ENCODE data around the gene HDGF. TPM values are rescaled to one million over a fixed set of nuclear protein-coding genes. Genes with fewer than 3 reads are reported as not detected.

HDGF gene
- total RNA-seq (100 to 1,000 TPM in 4 of 7 donors, 10 to 100 TPM in 3; 80.9 to 143 (median 110) TPM), polyA plus RNA-seq (100 to 1,000 TPM in 1 of 3 donors, 10 to 100 TPM in 2; 48.8 to 100 (median 66.0) TPM)
- long read RNA-seq, donor 1, transcript HDGF-201 (6 exons, 2,380 nt) = major isoform, 25 of 45 reads
- long read RNA-seq, donor 1, partial matches to known transcripts = 18 of 45 reads
- long read RNA-seq, donor 1, other reads (novel, unspliced or antisense) = 0 of 45 reads
- long read RNA-seq, donor 2, transcript HDGF-201 (6 exons, 2,380 nt) = major isoform, 28 of 87 reads
- long read RNA-seq, donor 2, partial matches to known transcripts = 43 of 87 reads
- long read RNA-seq, donor 2, other reads (novel, unspliced or antisense) = 11 of 87 reads

- TF ChIP-seq POLR2AphosphoS5 (IDR thresholded peaks at IDR 0.05) (no peak), CTCF (IDR thresholded peaks at IDR 0.05 in 8 of 11, conservative IDR thresholded peaks at IDR 0.05 in 3 of 11) (peak in 1 of 11 experiments; percentile 6)
- no peak for DNase-seq
- Histone ChIP-seq H3K36me3 (no peaks in the 10 kb centered on the region), H3K9me3 (no peaks in the 10 kb centered on the region), H3K27me3 (replicated peaks in 1 of 7) (no peaks in the 10 kb centered on the region), H3K4me3 (peak within 1 kb of the TSS; percentile 47 to 99 (median 94)), H3K4me1 (peaks cover 46 to 81% (median 57%) of the 10 kb centered on the region in 6 donors), H3K27ac (peak within 1 kb of the TSS; percentile 87 to 97 (median 94))
- WGBS, 5 donors = 0 to 1% (median 0%) methylated on average over 11 to 48 of the region's 48 CpGs
- intact Hi-C loops (cut with DNase I; ENCODE audit: low total_unique reads) = no loop called here
These were observed at the start of gene HDGF for GRCh38 chr1:156751451-156751756. Gene HDGF, minus strand, starts transcription at chr1:156751675. Its CDS starts 246 bp downstream, at chr1:156751429.

DNA sequence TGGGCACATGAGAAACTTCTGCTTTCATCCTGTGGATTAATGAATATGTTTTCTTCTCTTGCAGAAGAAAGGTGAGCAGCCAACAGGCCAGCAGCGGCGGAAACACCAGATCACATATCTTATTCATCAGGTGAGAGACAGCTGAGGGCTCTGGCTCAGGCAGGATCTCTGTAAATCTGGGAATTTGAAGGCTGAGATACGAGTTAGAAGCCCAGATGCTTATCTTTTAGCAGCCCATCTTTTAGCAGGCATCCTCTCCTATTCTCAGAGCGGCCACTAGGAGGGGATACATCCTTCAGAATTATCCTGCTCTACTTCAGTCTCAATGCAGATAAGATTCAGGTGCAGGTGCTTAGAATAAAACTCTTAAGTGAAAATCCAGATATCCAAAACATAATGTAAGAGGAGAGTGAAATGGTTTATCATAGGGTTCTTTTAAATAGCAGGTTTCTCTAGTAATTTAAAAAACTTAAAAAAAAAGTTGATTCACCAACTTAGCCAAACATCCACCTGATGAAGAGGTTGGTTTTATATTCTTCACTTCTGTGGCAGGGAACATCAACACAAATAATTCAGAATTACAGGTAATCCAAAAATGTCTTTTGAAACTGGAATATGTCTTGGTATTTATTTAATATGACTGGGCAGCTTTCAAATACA lies 45.9 kb upstream of the HDGF start:
- Histone ChIP-seq H3K4me1 (peaks cover 0 to 37% (median 16%) of the 10 kb centered on the region in 6 donors), H3K36me3 (peaks cover 2 to 100% (median 87%) of the 10 kb centered on the region in 6 donors), H3K27me3 (replicated peaks in 1 of 7) (no peaks in the 10 kb centered on the region), H3K4me3 (no peak overlapping the region), H3K9me3 (no peaks in the 10 kb centered on the region), H3K27ac (peak overlapping the region in 3 of 8 donors; percentile 17 to 59 (median 37))
- 43 to 64% (median 55%) methylated on average over 4 of the region's 4 CpGs for WGBS, 5 donors
- TF ChIP-seq CTCF (IDR thresholded peaks at IDR 0.05 in 8 of 11, conservative IDR thresholded peaks at IDR 0.05 in 3 of 11) (peak; percentile 56 to 83 (median 73)), POLR2AphosphoS5 (IDR thresholded peaks at IDR 0.05) (no peak), POLR2A (IDR thresholded peaks at IDR 0.05) (no peak)
- intact Hi-C loops (cut with DNase I; ENCODE audit: low total_unique reads) = no loop called here
- DNase-seq = no peak

- Histone ChIP-seq H3K9me3 (no peaks in the 10 kb centered on the region), H3K4me3 (no peak overlapping the region), H3K4me1 (peaks cover 0 to 33% (median 16%) of the 10 kb centered on the region in 6 donors), H3K36me3 (peaks cover 2 to 100% (median 90%) of the 10 kb centered on the region in 6 donors), H3K27ac (peak overlapping the region in 5 of 8 donors; percentile 17 to 59 (median 35)), H3K27me3 (replicated peaks in 1 of 7) (no peaks in the 10 kb centered on the region)
- TF ChIP-seq POLR2AphosphoS5 (IDR thresholded peaks at IDR 0.05) (no peak), CTCF (IDR thresholded peaks at IDR 0.05 in 8 of 11, conservative IDR thresholded peaks at IDR 0.05 in 3 of 11) (peak in 1 of 11 experiments; percentile 3), POLR2A (IDR thresholded peaks at IDR 0.05) (no peak)
- intact Hi-C loops (cut with DNase I; ENCODE audit: low total_unique reads) = no loop called here
- DNase-seq = no peak
- 78 to 92% (median 86%) methylated on average over 8 of the region's 8 CpGs for WGBS, 5 donors
These were observed 45.0 kb upstream of the HDGF start for GRCh38 chr1:156796340-156797097.

Measured in spleen (tissue), 13 donors.